Fibroblast of lung (primary cell): ENCODE measurements around the gene SP4. TPM values are rescaled to one million over a fixed set of nuclear protein-coding genes. Genes with fewer than 3 reads are reported as not detected.

ENCODE experiments used
- DNase-seq, 2 donors: peaks; one replicate each; pipeline versions ENCODE4 v3.0.0 to v3.0.0-alpha.2; 2010; ENCODE audit warnings: low read depth in 2 of 2
- H2AFZ ChIP-seq: 2 replicates; pipeline ENCODE4 v1.5.1; 2012; ENCODE audit warnings: low read length, control low read depth, inconsistent platforms
- H3K27ac ChIP-seq: 2 replicates; pipeline ENCODE4 v1.5.1; 2011; ENCODE audit warnings: low read length, control low read depth; ENCODE audit not compliant: insufficient read depth
- H3K27me3 ChIP-seq: 2 replicates; pipeline ENCODE4 v1.5.1; 2011; ENCODE audit warnings: mild to moderate bottlenecking, low read length; ENCODE audit not compliant: control insufficient read depth, insufficient read depth
- H3K36me3 ChIP-seq: 2 replicates; pipeline ENCODE4 v1.5.1; 2011; ENCODE audit warnings: low read length; ENCODE audit not compliant: control insufficient read depth, insufficient read depth
- H3K4me1 ChIP-seq: 2 replicates; pipeline ENCODE4 v1.5.1; 2011; ENCODE audit warnings: low read length; ENCODE audit not compliant: control insufficient read depth, insufficient read depth; ENCODE audit errors: extremely low read depth
- H3K4me2 ChIP-seq: 2 replicates; pipeline ENCODE4 v1.5.1; 2011; ENCODE audit warnings: low read length, control low read depth; ENCODE audit not compliant: insufficient read depth; ENCODE audit errors: extremely low read depth
- H3K4me3 ChIP-seq, 4 experiments: fragments of 200-600 bp in 1 of 4; sonication (generic) in 1 of 4; replicated peaks in 1 of 4; 2 replicates each; pipeline ENCODE4 v1.5.1; 2011 to 2016; ENCODE audit warnings: low read length in 4 of 4, low read depth in 3 of 4, mild to moderate bottlenecking in 3 of 4, control low read depth in 2 of 4, inconsistent platforms in 1 of 4, mixed read lengths in 1 of 4; ENCODE audit not compliant: insufficient read depth in 1 of 4; ENCODE audit errors: control extremely low read depth in 1 of 4
- H3K79me2 ChIP-seq: 2 replicates; pipeline ENCODE4 v1.5.1; 2012; ENCODE audit warnings: mild to moderate bottlenecking, low read length, inconsistent platforms; ENCODE audit not compliant: control insufficient read depth, insufficient read depth
- H3K9ac ChIP-seq: 2 replicates; pipeline ENCODE4 v1.5.1; 2011; ENCODE audit warnings: mild to moderate bottlenecking, low read length, control low read depth; ENCODE audit not compliant: insufficient read depth
- H3K9me3 ChIP-seq: 2 replicates; pipeline ENCODE4 v1.5.1; 2012; ENCODE audit warnings: low read depth, low read length; ENCODE audit not compliant: control insufficient read depth, insufficient read depth
- H4K20me1 ChIP-seq: 2 replicates; pipeline ENCODE4 v1.5.1; 2011; ENCODE audit warnings: low read length; ENCODE audit not compliant: control insufficient read depth, insufficient read depth; ENCODE audit errors: extremely low read depth
- CTCF ChIP-seq, 2 donors: IDR thresholded peaks in 1 of 2; conservative IDR thresholded peaks in 1 of 2; 1 replicate in 1 of 2; 2 replicates in 1 of 2; pipeline ENCODE4 v1.5.1; 2011 to 2012; ENCODE audit warnings: low read length in 2 of 2, control low read depth in 1 of 2, inconsistent platforms in 1 of 2, low read depth in 1 of 2, mild to moderate bottlenecking in 1 of 2
- EZH2 ChIP-seq: IDR thresholded peaks from 2 replicates; pipeline ENCODE4 v1.5.1; 2012; ENCODE audit warnings: low read length, control low read depth, mild to moderate bottlenecking; ENCODE audit errors: missing control alignments
- polyA minus RNA-seq: library from RNA; depleted of rRNA, polyadenylated mRNA; stranded (reverse); fragments of >200 nt; gene quantifications from 2 replicates; pipeline ENCODE4 v1.2.3, GENCODE V29; 2011; ENCODE audit warnings: low replicate concordance
- polyA plus RNA-seq, 2 donors: library from polyadenylated mRNA; depleted of rRNA in 1 of 2; stranded (reverse) in 1 of 2; unstranded in 1 of 2; fragments of >200 nt; gene quantifications; 2 replicates each; pipeline ENCODE4 v1.2.1, GENCODE V29; 2011 to 2012; ENCODE audit warnings: missing spikeins in 1 of 2
- total RNA-seq: library from RNA; depleted of rRNA; stranded (reverse); fragments of >200 nt; gene quantifications from 2 replicates; pipeline ENCODE4 v1.2.1, GENCODE V29; 2014

The SP4 gene
- 4.9 and 8.8 TPM in 2 replicates for total RNA-seq
- polyA plus RNA-seq = 2.7 and 2.9 TPM in 2 replicates
- polyA plus RNA-seq (2012) = 1.2 and 1.3 TPM in 2 replicates
- polyA minus RNA-seq = 0.39 and 3.0 TPM in 2 replicates

DNA sequence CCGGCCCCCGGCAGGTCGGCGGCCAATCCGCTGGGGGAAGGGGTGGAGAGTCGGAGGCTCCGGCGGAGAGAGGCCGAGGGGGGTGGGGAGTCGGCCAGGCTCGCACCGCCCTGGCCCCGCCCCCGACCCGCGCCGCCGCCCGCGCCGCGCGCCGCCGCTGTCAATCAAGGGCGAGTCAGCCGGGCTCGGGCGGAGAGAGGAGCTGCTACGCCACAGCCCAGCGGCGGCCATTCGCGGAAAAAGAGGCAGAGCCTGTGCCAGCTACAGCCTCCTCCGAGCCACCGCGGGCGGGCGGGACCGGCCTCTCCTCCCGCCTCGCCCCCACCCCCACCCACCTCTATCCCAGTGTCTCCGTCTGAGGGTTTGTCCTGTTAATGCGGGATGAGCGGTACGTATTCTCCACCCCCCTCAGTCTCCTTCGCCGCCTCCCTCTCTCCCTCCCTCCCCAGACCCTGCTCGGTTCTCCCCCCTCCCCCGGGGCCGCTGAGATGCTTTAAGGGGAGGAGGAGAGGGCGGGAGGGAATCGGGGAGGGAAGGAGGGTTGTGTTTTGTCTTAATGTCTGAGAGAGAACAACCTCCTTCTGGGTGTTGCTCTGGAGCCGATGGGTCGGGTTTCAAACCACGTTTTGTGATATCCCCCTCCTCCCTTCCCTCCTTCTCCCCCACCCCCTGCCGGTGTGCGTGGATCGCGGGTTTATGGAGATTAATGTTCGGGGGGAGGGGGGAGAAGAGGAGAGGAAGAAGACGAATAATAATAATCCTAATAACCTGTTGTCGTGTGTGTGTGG is at the start of gene SP4:
SP4 (plus strand) TSS at position 213 of the 788 bp plus-strand sequence; CDS start at position 382, 169 bp downstream.
- TF ChIP-seq EZH2 (no peak), CTCF (conservative IDR thresholded peaks at IDR 0.05 in 1 of 2, IDR thresholded peaks at IDR 0.05 in 1 of 2; ENCODE audit: low read depth in 1 of 2, low read length in 2 of 2) (no peak)
- Histone ChIP-seq H3K27me3 (no peaks in the 10 kb centered on the region), H3K36me3 (no peaks in the 10 kb centered on the region), H3K4me1 (no peaks in the 10 kb centered on the region), H4K20me1 (no peaks in the 10 kb centered on the region), H3K4me3 (peak within 1 kb of the TSS; percentile 67 to 97 (median 91)), H3K9ac (peak within 1 kb of the TSS; percentile 68), H2AFZ (peak within 1 kb of the TSS; percentile 87), H3K9me3 (no peaks in the 10 kb centered on the region), H3K79me2 (no peaks in the 10 kb centered on the region), H3K27ac (peak within 1 kb of the TSS; percentile 93), H3K4me2 (peak within 1 kb of the TSS; percentile 93)
- peak; percentile 93 to 94 for DNase-seq

- TF ChIP-seq CTCF (conservative IDR thresholded peaks at IDR 0.05 in 1 of 2, IDR thresholded peaks at IDR 0.05 in 1 of 2; ENCODE audit: low read depth in 1 of 2, low read length in 2 of 2) (no peak), EZH2 (no peak)
- Histone ChIP-seq H3K4me1 (no peaks in the 10 kb centered on the region), H3K4me3 (no peak overlapping the region), H3K4me2 (no peak overlapping the region), H3K79me2 (no peaks in the 10 kb centered on the region), H3K36me3 (no peaks in the 10 kb centered on the region), H2AFZ (no peak overlapping the region), H3K9me3 (no peaks in the 10 kb centered on the region), H3K27me3 (no peaks in the 10 kb centered on the region), H4K20me1 (no peaks in the 10 kb centered on the region), H3K27ac (no peak overlapping the region), H3K9ac (no peak overlapping the region)
- DNase-seq = peak in 1 of 2 donors; percentile 1
Measured at GRCh38 chr7:21383227-21384220, 44.4 kb upstream of the SP4 start.

DNA sequence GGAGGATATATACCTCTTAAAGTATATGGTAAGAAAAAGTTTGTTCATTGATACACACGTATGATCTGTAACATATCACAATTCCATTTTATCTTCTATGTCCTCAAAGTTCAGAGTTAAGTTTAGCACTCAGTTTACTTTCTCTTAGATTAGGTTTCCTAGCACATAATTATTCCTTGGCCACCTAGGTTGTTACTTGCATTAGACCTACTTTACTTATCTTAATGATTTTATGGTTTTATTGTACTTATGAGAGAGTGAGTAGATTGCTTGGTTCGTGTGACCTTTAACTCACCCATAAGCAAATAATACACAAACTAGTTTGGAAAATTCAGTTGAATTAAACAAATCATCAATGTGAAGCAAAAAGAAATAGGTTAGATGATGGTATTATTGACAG is 33.9 kb upstream of the SP4 start:
- DNase-seq = no peak
- H3K9ac ChIP-seq = no peak overlapping the region
- no peak overlapping the region for H3K27ac ChIP-seq
- no peaks in the 10 kb centered on the region for H3K27me3 ChIP-seq
- H2AFZ ChIP-seq = no peak overlapping the region
- TF ChIP-seq EZH2 = no peak
- no peak for TF ChIP-seq CTCF (conservative IDR thresholded peaks at IDR 0.05 in 1 of 2, IDR thresholded peaks at IDR 0.05 in 1 of 2; ENCODE audit: low read depth in 1 of 2, low read length in 2 of 2)
- H3K4me3 ChIP-seq = no peak overlapping the region
- no peaks in the 10 kb centered on the region for H3K79me2 ChIP-seq
- H3K36me3 ChIP-seq = no peaks in the 10 kb centered on the region
- H3K9me3 ChIP-seq = no peaks in the 10 kb centered on the region
- no peaks in the 10 kb centered on the region for H3K4me1 ChIP-seq
- no peak overlapping the region for H3K4me2 ChIP-seq
- H4K20me1 ChIP-seq = no peaks in the 10 kb centered on the region
